Prostate gland (tissue), 2 donors: ENCODE measurements around the gene CROCC2.

Experiments used
- CTCF ChIP-seq, 4 experiments: fragments of 200-600 bp in 2 of 4; fragments of 450-650 bp in 2 of 4; sonication (generic) in 2 of 4; IDR thresholded peaks; 1 replicate in 3 of 4; 2 replicates in 1 of 4; pipeline ENCODE4 v1.5.1; 2016 to 2019; ENCODE audit warnings: antibody characterized with exemption in 4 of 4, mild to moderate bottlenecking in 2 of 4, moderate library complexity in 2 of 4
- POLR2A ChIP-seq: fragments of 450-650 bp; IDR thresholded peaks from one replicate; pipeline ENCODE4 v1.6.1; 2016; ENCODE audit warnings: antibody characterized with exemption, mild to moderate bottlenecking

- TF ChIP-seq POLR2A (no peak), CTCF (IDR thresholded peaks at IDR 0.05) (no peak)
Observed at GRCh38 chr2:240933048-240933965, 27.2 kb downstream of the CROCC2 start.
